Liver (tissue), 9 donors: ENCODE results near the gene WDR62. TPM values are rescaled to one million over a fixed set of nuclear protein-coding genes. Genes with fewer than 3 reads are reported as not detected.

ENCODE experiments used
- DNase-seq: peaks from one replicate; pipeline ENCODE4 v3.0.0-alpha.2; 2017; ENCODE audit warnings: low spot score
- H3K27ac ChIP-seq, 2 donors: one replicate each; pipeline ENCODE4 v1.7.0; 2013; ENCODE audit warnings: inconsistent platforms in 2 of 2, low read length in 2 of 2, control low read depth in 1 of 2, low read depth in 1 of 2, mild to moderate bottlenecking in 1 of 2
- H3K27me3 ChIP-seq, 4 donors: one replicate each; pipeline versions ENCODE4 v1.6.1 to v1.7.0; 2013; ENCODE audit warnings: low read length in 3 of 4, inconsistent platforms in 1 of 4, mild to moderate bottlenecking in 1 of 4, moderate library complexity in 1 of 4; ENCODE audit not compliant: control insufficient read depth in 4 of 4, insufficient read depth in 4 of 4
- H3K36me3 ChIP-seq, 4 donors: one replicate each; pipeline versions ENCODE4 v1.6.1 to v1.7.0; 2013; ENCODE audit warnings: low read length in 3 of 4, mild to moderate bottlenecking in 3 of 4, low read depth in 1 of 4, moderate library complexity in 1 of 4; ENCODE audit not compliant: control insufficient read depth in 4 of 4, insufficient read depth in 3 of 4
- H3K4me1 ChIP-seq, 4 donors: one replicate each; pipeline versions ENCODE4 v1.6.1 to v1.7.0; 2013; ENCODE audit warnings: low read length in 3 of 4, mild to moderate bottlenecking in 3 of 4, moderate library complexity in 1 of 4; ENCODE audit not compliant: control insufficient read depth in 4 of 4, insufficient read depth in 4 of 4
- H3K4me3 ChIP-seq, 3 donors: one replicate each; pipeline versions ENCODE4 v1.6.1 to v1.7.0; 2013; ENCODE audit warnings: low read length in 3 of 3, control low read depth in 1 of 3, low read depth in 1 of 3, mild to moderate bottlenecking in 1 of 3
- H3K9ac ChIP-seq, 2 donors: one replicate each; pipeline ENCODE4 v1.7.0; 2013; ENCODE audit warnings: low read length in 2 of 2, mild to moderate bottlenecking in 2 of 2, moderate library complexity in 2 of 2, control low read depth in 1 of 2, low read depth in 1 of 2
- H3K9me3 ChIP-seq, 4 donors: one replicate each; pipeline versions ENCODE4 v1.6.1 to v1.7.0; 2013; ENCODE audit warnings: low read length in 3 of 4; ENCODE audit not compliant: control insufficient read depth in 4 of 4
- CTCF ChIP-seq: fragments of 150-350 bp; IDR thresholded peaks from 2 replicates; pipeline ENCODE4 v1.5.1; 2017; ENCODE audit warnings: improper control_type of control experiment, low read depth, low read length; ENCODE audit not compliant: missing input control
- EGR1 ChIP-seq, 2 donors: IDR thresholded peaks; 2 replicates each; pipeline ENCODE4 v1.6.1; 2016 to 2018; ENCODE audit warnings: antibody characterized with exemption in 2 of 2, low read depth in 2 of 2
- FOXA1 ChIP-seq: IDR thresholded peaks from 2 replicates; pipeline ENCODE4 v1.6.1; 2016; ENCODE audit warnings: antibody characterized with exemption
- FOXA2 ChIP-seq: IDR thresholded peaks from 2 replicates; pipeline ENCODE4 v1.6.1; 2016; ENCODE audit warnings: antibody characterized with exemption
- GABPA ChIP-seq, 2 donors: IDR thresholded peaks in 1 of 2; conservative IDR thresholded peaks in 1 of 2; 2 replicates each; pipeline ENCODE4 v1.6.1; 2016; ENCODE audit warnings: antibody characterized with exemption in 2 of 2, mild to moderate bottlenecking in 1 of 2, moderate library complexity in 1 of 2
- HNF4A ChIP-seq, 2 donors: conservative IDR thresholded peaks; 2 replicates each; pipeline ENCODE4 v1.6.1; 2016; ENCODE audit warnings: antibody characterized with exemption in 2 of 2, mild to moderate bottlenecking in 2 of 2
- HNF4G ChIP-seq: IDR thresholded peaks from 2 replicates; pipeline ENCODE4 v1.6.1; 2016; ENCODE audit warnings: antibody characterized with exemption
- JUND ChIP-seq, 2 donors: IDR thresholded peaks; 2 replicates each; pipeline ENCODE4 v1.6.1; 2016; ENCODE audit warnings: antibody characterized with exemption in 2 of 2
- NR2F2 ChIP-seq: IDR thresholded peaks from 2 replicates; pipeline ENCODE4 v1.6.1; 2016; ENCODE audit warnings: antibody characterized with exemption
- RAD21 ChIP-seq, 2 donors: IDR thresholded peaks; 2 replicates each; pipeline ENCODE4 v1.6.1; 2016; ENCODE audit warnings: antibody characterized with exemption in 2 of 2, mild to moderate bottlenecking in 2 of 2
- REST ChIP-seq: IDR thresholded peaks from 2 replicates; pipeline ENCODE4 v1.6.1; 2016; ENCODE audit warnings: antibody characterized with exemption, mild to moderate bottlenecking
- RXRA ChIP-seq, 2 donors: IDR thresholded peaks; 2 replicates each; pipeline ENCODE4 v1.6.1; 2017 to 2018; ENCODE audit warnings: antibody characterized with exemption in 2 of 2, mild to moderate bottlenecking in 1 of 2
- SP1 ChIP-seq: IDR thresholded peaks from 2 replicates; pipeline ENCODE4 v1.6.1; 2018; ENCODE audit warnings: antibody characterized with exemption, mild to moderate bottlenecking
- TAF1 ChIP-seq: conservative IDR thresholded peaks from 2 replicates; pipeline ENCODE4 v1.6.1; 2016; ENCODE audit warnings: antibody characterized with exemption, mild to moderate bottlenecking
- YY1 ChIP-seq: IDR thresholded peaks from 2 replicates; pipeline ENCODE4 v1.6.1; 2016; ENCODE audit warnings: antibody characterized with exemption, mild to moderate bottlenecking
- WGBS: extraction: QIAGEN DNeasy Blood & Tissue Kit; methylation state at CpG from one replicate; pipeline ENCODE4 v1.1.7; 2013; 5-methylcytosine and 5-hydroxymethylcytosine counted together
- polyA plus RNA-seq, 2 donors: library from polyadenylated mRNA; stranded (reverse) in 1 of 2; unstranded in 1 of 2; fragments of 200-250 nt in 1 of 2; fragments of >200 nt in 1 of 2; fragmentation: Nextera tagmentation in 1 of 2; extraction: Ambion mirVana in 1 of 2; gene quantifications; one replicate each; pipeline versions ENCODE4 v1.2.1 to v1.2.3, GENCODE V29; 2013 to 2015
- total RNA-seq, 2 donors: library from RNA; depleted of rRNA; stranded (reverse); fragments of >200 nt; gene quantifications; one replicate each; pipeline ENCODE4 v1.2.3, GENCODE V29; 2014
- TF ChIP-seq, protein P1 (sequence below): IDR thresholded peaks from 2 replicates; pipeline ENCODE4 v1.6.1; 2016; ENCODE audit warnings: antibody characterized with exemption
- TF ChIP-seq, protein P2 (sequence below): IDR thresholded peaks from 2 replicates; pipeline ENCODE4 v1.6.1; 2016; ENCODE audit warnings: antibody characterized with exemption
- donor health status: healthy.
- donor health status: healthy.
- donor health status: healthy.
- donor health status: healthy.
- donor health status: healthy.

The WDR62 gene
- total and polyA plus RNA-seq, 4 donors, result 0.26 to 6.6 (median 0.71) TPM

GRCh38 chr19:36081894-36082293 is 27.2 kb downstream of the WDR62 start (continued):
- no peak for TF ChIP-seq CTCF
- TF ChIP-seq SP1, result no peak
- TF ChIP-seq YY1, result no peak
- no peak for TF ChIP-seq JUND (IDR thresholded peaks at IDR 0.05)
- TF ChIP-seq, protein P1, sequence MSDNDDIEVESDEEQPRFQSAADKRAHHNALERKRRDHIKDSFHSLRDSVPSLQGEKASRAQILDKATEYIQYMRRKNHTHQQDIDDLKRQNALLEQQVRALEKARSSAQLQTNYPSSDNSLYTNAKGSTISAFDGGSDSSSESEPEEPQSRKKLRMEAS, result no peak
- no peak for TF ChIP-seq NR2F2

GRCh38 chr19:36082916-36083315 is 28.2 kb downstream of the WDR62 start:
- Histone ChIP-seq H3K27ac (no peak overlapping the region), H3K9me3 (no peaks in the 10 kb centered on the region), H3K9ac (no peak overlapping the region), H3K36me3 (peaks cover 0 to 2% (median 0%) of the 10 kb centered on the region in 4 donors), H3K27me3 (no peaks in the 10 kb centered on the region), H3K4me3 (no peak overlapping the region), H3K4me1 (no peaks in the 10 kb centered on the region)
- 96% methylated on average over 13 of the region's 13 CpGs for WGBS
- no peak for DNase-seq
- no peak for TF ChIP-seq FOXA2
- no peak for TF ChIP-seq FOXA1
- TF ChIP-seq GABPA (IDR thresholded peaks at IDR 0.05 in 1 of 2, conservative IDR thresholded peaks at IDR 0.05 in 1 of 2), result no peak
- no peak for TF ChIP-seq TAF1
- TF ChIP-seq SP1, result no peak
- TF ChIP-seq EGR1 (IDR thresholded peaks at IDR 0.05; ENCODE audit: low read depth in 2 of 2), result no peak
- TF ChIP-seq NR2F2, result no peak

DNA sequence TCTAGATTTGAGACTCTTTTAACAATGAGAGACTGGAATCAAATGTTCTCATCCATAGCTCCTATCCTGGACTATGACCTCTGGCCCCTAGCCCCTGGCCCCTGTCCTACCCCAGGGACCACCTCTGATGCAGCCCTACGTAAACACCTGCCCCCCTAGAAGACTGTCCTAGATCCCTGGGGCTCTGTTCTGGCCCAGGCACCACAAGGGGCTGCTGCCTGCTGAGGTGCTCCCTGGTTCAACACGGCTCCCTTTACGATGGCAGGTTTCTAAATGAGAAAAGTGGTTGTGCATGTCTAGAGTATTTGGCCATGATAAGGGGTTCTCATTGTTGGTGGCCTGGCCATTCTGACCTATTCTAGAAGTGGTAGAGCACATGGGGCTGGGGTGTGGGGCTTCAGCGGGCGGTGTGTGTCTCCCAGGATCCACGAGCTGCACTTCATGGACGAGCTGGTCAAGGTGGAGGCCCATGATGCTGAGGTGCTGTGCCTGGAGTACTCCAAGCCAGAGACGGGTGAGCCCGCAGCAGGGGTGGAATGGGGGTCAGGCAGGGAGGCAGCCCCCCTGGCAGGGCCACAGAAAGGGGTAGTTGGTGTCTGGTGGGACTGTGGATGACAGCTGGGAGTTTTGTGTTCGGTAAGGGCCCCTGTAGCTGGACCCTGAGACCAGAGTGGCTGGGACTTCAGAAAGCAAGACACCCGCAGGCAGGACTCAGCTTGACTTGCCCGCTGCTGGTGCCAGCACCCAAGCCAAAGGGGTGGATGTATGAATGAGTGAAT is 29.7 kb downstream of the WDR62 start:
- 97% methylated on average over 12 of the region's 12 CpGs for WGBS
- no peak for DNase-seq

More for the DNA sequence above, 29.7 kb downstream of the WDR62 start:
- TF ChIP-seq SP1 (no peak), HNF4G (no peak), CTCF (no peak), RAD21 (IDR thresholded peaks at IDR 0.05) (no peak), EGR1 (IDR thresholded peaks at IDR 0.05; ENCODE audit: low read depth in 2 of 2) (no peak), REST (no peak), RXRA (IDR thresholded peaks at IDR 0.05) (no peak), NR2F2 (no peak), YY1 (no peak), TAF1 (no peak), HNF4A (conservative IDR thresholded peaks at IDR 0.05) (no peak), FOXA1 (no peak), GABPA (IDR thresholded peaks at IDR 0.05 in 1 of 2, conservative IDR thresholded peaks at IDR 0.05 in 1 of 2) (no peak)
- TF ChIP-seq, protein P2, sequence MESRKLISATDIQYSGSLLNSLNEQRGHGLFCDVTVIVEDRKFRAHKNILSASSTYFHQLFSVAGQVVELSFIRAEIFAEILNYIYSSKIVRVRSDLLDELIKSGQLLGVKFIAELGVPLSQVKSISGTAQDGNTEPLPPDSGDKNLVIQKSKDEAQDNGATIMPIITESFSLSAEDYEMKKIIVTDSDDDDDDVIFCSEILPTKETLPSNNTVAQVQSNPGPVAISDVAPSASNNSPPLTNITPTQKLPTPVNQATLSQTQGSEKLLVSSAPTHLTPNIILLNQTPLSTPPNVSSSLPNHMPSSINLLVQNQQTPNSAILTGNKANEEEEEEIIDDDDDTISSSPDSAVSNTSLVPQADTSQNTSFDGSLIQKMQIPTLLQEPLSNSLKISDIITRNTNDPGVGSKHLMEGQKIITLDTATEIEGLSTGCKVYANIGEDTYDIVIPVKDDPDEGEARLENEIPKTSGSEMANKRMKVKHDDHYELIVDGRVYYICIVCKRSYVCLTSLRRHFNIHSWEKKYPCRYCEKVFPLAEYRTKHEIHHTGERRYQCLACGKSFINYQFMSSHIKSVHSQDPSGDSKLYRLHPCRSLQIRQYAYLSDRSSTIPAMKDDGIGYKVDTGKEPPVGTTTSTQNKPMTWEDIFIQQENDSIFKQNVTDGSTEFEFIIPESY, result no peak
- TF ChIP-seq, protein P1, result no peak
- Histone ChIP-seq H3K27me3 (no peaks in the 10 kb centered on the region), H3K4me1 (no peaks in the 10 kb centered on the region), H3K27ac (no peak overlapping the region), H3K9me3 (no peaks in the 10 kb centered on the region), H3K36me3 (peaks cover 0 to 2% (median 0%) of the 10 kb centered on the region in 4 donors), H3K4me3 (no peak overlapping the region), H3K9ac (no peak overlapping the region)
